ENCODE results near the gene SHB.

DNA sequence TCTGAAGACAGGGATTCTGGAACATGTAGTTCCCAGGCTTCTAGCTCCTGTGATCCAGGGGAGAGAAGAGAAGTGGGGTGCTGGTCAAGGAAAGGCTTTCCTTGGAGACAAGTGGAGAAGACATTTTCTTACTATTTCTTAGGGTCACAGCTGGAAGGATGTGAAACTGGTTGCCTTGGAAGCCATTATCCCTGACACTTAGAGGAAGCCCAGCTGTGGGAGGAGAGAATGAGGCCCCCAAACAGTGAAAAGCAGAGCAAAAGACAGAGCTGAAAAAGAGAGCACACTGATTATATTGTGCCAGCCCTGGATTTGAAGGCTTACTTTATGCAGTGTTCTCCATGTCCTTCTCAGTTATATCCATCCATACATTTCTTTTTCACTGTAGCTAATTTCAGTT is 17.5 kb upstream of the SHB start:
- TF ChIP-seq, protein P1, sequence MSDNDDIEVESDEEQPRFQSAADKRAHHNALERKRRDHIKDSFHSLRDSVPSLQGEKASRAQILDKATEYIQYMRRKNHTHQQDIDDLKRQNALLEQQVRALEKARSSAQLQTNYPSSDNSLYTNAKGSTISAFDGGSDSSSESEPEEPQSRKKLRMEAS (IDR thresholded peaks at IDR 0.05): no peak
- TF ChIP-seq JUNB (IDR thresholded peaks at IDR 0.05) (no peak), CHD4 (IDR thresholded peaks at IDR 0.05; ENCODE audit: borderline replicate concordance) (no peak), PHF8 (IDR thresholded peaks at IDR 0.05; ENCODE audit: borderline replicate concordance, low read depth) (no peak), BHLHE40 (IDR thresholded peaks at IDR 0.05; ENCODE audit: low read depth, low read length) (no peak), CBX8 (IDR thresholded peaks at IDR 0.05) (no peak), CEBPB (IDR thresholded peaks at IDR 0.05) (no peak), RCOR1 (IDR thresholded peaks at IDR 0.05; ENCODE audit: low read depth, low read length) (no peak), RNF2 (IDR thresholded peaks at IDR 0.05; ENCODE audit: borderline replicate concordance, low read depth) (no peak), POLR2A (IDR thresholded peaks at IDR 0.05; ENCODE audit: low read length) (no peak)
- TF ChIP-seq, protein P2, sequence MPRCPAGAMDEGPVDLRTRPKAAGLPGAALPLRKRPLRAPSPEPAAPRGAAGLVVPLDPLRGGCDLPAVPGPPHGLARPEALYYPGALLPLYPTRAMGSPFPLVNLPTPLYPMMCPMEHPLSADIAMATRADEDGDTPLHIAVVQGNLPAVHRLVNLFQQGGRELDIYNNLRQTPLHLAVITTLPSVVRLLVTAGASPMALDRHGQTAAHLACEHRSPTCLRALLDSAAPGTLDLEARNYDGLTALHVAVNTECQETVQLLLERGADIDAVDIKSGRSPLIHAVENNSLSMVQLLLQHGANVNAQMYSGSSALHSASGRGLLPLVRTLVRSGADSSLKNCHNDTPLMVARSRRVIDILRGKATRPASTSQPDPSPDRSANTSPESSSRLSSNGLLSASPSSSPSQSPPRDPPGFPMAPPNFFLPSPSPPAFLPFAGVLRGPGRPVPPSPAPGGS (IDR thresholded peaks at IDR 0.05): no peak
- TF ChIP-seq, protein P3, sequence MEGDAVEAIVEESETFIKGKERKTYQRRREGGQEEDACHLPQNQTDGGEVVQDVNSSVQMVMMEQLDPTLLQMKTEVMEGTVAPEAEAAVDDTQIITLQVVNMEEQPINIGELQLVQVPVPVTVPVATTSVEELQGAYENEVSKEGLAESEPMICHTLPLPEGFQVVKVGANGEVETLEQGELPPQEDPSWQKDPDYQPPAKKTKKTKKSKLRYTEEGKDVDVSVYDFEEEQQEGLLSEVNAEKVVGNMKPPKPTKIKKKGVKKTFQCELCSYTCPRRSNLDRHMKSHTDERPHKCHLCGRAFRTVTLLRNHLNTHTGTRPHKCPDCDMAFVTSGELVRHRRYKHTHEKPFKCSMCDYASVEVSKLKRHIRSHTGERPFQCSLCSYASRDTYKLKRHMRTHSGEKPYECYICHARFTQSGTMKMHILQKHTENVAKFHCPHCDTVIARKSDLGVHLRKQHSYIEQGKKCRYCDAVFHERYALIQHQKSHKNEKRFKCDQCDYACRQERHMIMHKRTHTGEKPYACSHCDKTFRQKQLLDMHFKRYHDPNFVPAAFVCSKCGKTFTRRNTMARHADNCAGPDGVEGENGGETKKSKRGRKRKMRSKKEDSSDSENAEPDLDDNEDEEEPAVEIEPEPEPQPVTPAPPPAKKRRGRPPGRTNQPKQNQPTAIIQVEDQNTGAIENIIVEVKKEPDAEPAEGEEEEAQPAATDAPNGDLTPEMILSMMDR (IDR thresholded peaks at IDR 0.05): no peak
- TF ChIP-seq, protein P4, sequence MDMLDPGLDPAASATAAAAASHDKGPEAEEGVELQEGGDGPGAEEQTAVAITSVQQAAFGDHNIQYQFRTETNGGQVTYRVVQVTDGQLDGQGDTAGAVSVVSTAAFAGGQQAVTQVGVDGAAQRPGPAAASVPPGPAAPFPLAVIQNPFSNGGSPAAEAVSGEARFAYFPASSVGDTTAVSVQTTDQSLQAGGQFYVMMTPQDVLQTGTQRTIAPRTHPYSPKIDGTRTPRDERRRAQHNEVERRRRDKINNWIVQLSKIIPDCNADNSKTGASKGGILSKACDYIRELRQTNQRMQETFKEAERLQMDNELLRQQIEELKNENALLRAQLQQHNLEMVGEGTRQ (IDR thresholded peaks at IDR 0.05): no peak

Data from A549 (cell line).